ENCODE results near the gene KCNK15.

- TF ChIP-seq CTCF (IDR thresholded peaks at IDR 0.05) (no peak), ZFX (IDR thresholded peaks at IDR 0.05; ENCODE audit: borderline replicate concordance) (no peak)
Measured at GRCh38 chr20:44771172-44771535, 25.5 kb downstream of the KCNK15 start.
